AG04450 (cell line): ENCODE data around the gene GNA12. TPM values are rescaled to one million over a fixed set of nuclear protein-coding genes. Genes with fewer than 3 reads are reported as not detected.

Experiments used
- CTCF ChIA-PET: fragments of 300-600, 350-600 bp; formaldehyde crosslinking; extraction: SDS; loops from one replicate; lab custom pipeline; 2022; ENCODE audit warnings: antibody characterized with exemption, inconsistent platforms; lab: Charles Lee
- POLR2A ChIA-PET: fragments of 350-600 bp; formaldehyde crosslinking; extraction: SDS; loops from one replicate; lab custom pipeline; 2021; ENCODE audit warnings: antibody characterized with exemption, inconsistent platforms; lab: Yijun Ruan, JAX
- DNase-seq: peaks from one replicate; pipeline ENCODE4 v3.0.0-alpha.2; 2011; ENCODE audit warnings: low read depth, low spot score
- H3K27ac ChIP-seq: one replicate; pipeline ENCODE4 v1.5.1; 2012; ENCODE audit warnings: low read depth, low read length, control low read depth
- H3K27me3 ChIP-seq: one replicate; pipeline ENCODE4 v1.6.0; 2012; ENCODE audit warnings: low read length; ENCODE audit not compliant: control insufficient read depth, insufficient read depth
- H3K4me3 ChIP-seq: 2 replicates; pipeline ENCODE4 v1.5.1; 2011; ENCODE audit warnings: mild to moderate bottlenecking, low read depth, low read length, control low read depth
- H3K9me3 ChIP-seq: 2 replicates; pipeline ENCODE4 v1.5.1; 2012; ENCODE audit warnings: low read length; ENCODE audit not compliant: control insufficient read depth, insufficient read depth
- polyA plus RNA-seq: library from polyadenylated mRNA; depleted of rRNA; stranded (reverse); fragments of >200 nt; gene quantifications from 2 replicates; pipeline ENCODE4 v1.2.3, GENCODE V29; 2011
- TF ChIP-seq, protein P1 (sequence below): IDR thresholded peaks from 2 replicates; pipeline ENCODE4 v1.5.1; 2011; ENCODE audit warnings: low read depth, low read length, control low read depth, inconsistent platforms

The GNA12 gene
- polyA plus RNA-seq, 1 experiment: 97.4 TPM

GRCh38 chr7:2830609-2831376, 13.3 kb downstream of the GNA12 start:
- H3K4me3 ChIP-seq: no peak overlapping the region
- TF ChIP-seq, protein P1, sequence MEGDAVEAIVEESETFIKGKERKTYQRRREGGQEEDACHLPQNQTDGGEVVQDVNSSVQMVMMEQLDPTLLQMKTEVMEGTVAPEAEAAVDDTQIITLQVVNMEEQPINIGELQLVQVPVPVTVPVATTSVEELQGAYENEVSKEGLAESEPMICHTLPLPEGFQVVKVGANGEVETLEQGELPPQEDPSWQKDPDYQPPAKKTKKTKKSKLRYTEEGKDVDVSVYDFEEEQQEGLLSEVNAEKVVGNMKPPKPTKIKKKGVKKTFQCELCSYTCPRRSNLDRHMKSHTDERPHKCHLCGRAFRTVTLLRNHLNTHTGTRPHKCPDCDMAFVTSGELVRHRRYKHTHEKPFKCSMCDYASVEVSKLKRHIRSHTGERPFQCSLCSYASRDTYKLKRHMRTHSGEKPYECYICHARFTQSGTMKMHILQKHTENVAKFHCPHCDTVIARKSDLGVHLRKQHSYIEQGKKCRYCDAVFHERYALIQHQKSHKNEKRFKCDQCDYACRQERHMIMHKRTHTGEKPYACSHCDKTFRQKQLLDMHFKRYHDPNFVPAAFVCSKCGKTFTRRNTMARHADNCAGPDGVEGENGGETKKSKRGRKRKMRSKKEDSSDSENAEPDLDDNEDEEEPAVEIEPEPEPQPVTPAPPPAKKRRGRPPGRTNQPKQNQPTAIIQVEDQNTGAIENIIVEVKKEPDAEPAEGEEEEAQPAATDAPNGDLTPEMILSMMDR: no peak
- no peaks in the 10 kb centered on the region for H3K27me3 ChIP-seq
- H3K9me3 ChIP-seq: no peaks in the 10 kb centered on the region
- DNase-seq: no peak
- CTCF ChIA-PET: no interaction called here
- POLR2A ChIA-PET: no interaction called here
- no peak overlapping the region for H3K27ac ChIP-seq

DNA sequence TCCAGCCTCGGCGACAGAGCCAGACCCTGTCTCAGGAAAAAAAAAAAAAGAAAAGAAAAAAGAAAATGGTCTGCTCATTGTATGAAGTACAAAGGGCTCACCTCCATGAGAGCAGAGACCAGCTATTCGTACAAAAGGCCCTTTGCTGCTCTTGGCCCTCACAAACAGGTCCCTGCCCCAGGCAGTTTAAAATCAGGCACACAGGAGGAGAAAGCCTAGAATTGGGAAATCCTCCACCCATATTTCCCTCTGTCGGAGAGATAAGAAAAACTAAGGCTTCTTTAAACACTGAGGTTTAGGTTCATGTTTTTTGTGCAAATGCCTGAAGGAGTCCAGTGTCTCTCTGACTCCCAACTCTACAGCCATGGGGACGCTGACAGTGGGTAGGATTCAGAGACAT, 15.1 kb downstream of the GNA12 start:
- CTCF ChIA-PET: no interaction called here
- DNase-seq: no peak
- Histone ChIP-seq H3K4me3 (no peak overlapping the region), H3K9me3 (peaks cover 2% of the 10 kb centered on the region; the same call in 1 of the 2 replicates), H3K27ac (no peak overlapping the region), H3K27me3 (no peaks in the 10 kb centered on the region)
- TF ChIP-seq, protein P1: no peak
- POLR2A ChIA-PET: no interaction called here

- H3K27me3 ChIP-seq: no peaks in the 10 kb centered on the region
- ChIA-PET CTCF (no interaction called here), POLR2A (no interaction called here)
- H3K9me3 ChIP-seq: peaks cover 2% of the 10 kb centered on the region; the same call in 1 of the 2 replicates
- H3K4me3 ChIP-seq: no peak overlapping the region
- TF ChIP-seq, protein P1: no peak
- H3K27ac ChIP-seq: no peak overlapping the region
- DNase-seq: no peak
Observed at GRCh38 chr7:2826771-2827170, 17.3 kb downstream of the GNA12 start.

GRCh38 chr7:2825559-2826227, 18.4 kb downstream of the GNA12 start:
- Histone ChIP-seq H3K27ac (peak overlapping the region; percentile 60), H3K9me3 (peaks cover 2% of the 10 kb centered on the region; the same call in 1 of the 2 replicates), H3K27me3 (no peaks in the 10 kb centered on the region), H3K4me3 (peak overlapping the region; percentile 18)
- CTCF ChIA-PET: no interaction called here
- no peak for DNase-seq
- POLR2A ChIA-PET: interaction anchor here (0.8 kb wide), 1 partner anchor 96 kb away, joined by 3 read pairs; no protein-coding TSS in a partner anchor
- TF ChIP-seq, protein P1: no peak
